Transverse colon (tissue), 4 donors: ENCODE results near the gene PHACTR4. TPM values are rescaled to one million over a fixed set of nuclear protein-coding genes. Genes with fewer than 3 reads are reported as not detected.

Source experiments
- DNase-seq: peaks from one replicate; pipeline ENCODE4 v3.0.0-alpha.2; 2019
- H3K27ac ChIP-seq, 4 donors: fragments of 200-600 bp; sonication (generic); 2 replicates each; pipeline ENCODE4 v1.5.1; 2016 to 2018; ENCODE audit warnings: inconsistent platforms in 4 of 4
- H3K27me3 ChIP-seq: fragments of 200-600 bp; sonication (generic); 2 replicates; pipeline ENCODE4 v1.5.1; 2017; ENCODE audit warnings: inconsistent platforms
- H3K36me3 ChIP-seq, 4 donors: fragments of 200-600 bp; sonication (generic); 2 replicates each; pipeline ENCODE4 v1.5.1; 2017 to 2019; ENCODE audit warnings: inconsistent platforms in 4 of 4
- H3K4me1 ChIP-seq, 4 donors: fragments of 200-600 bp; sonication (generic); 2 replicates each; pipeline ENCODE4 v1.5.1; 2017 to 2020; ENCODE audit warnings: inconsistent platforms in 4 of 4
- H3K4me3 ChIP-seq, 4 donors: fragments of 200-600 bp; sonication (generic); 1 replicate in 1 of 4; 2 replicates in 3 of 4; pipeline versions ENCODE4 v1.5.1 to v1.6.1; 2017 to 2019; ENCODE audit warnings: inconsistent platforms in 4 of 4
- H3K9me3 ChIP-seq, 2 donors: fragments of 200-600 bp; sonication (generic); 2 replicates each; pipeline ENCODE4 v1.5.1; 2017 to 2019; ENCODE audit warnings: inconsistent platforms in 2 of 2
- EP300 ChIP-seq: sonication (generic); formaldehyde crosslinking; IDR thresholded peaks from one replicate; pipeline ENCODE4 v1.6.1; 2017; ENCODE audit warnings: antibody characterized with exemption, low read depth
- POLR2A ChIP-seq: fragments of 450-650 bp; IDR thresholded peaks from one replicate; pipeline ENCODE4 v1.6.1; 2016; ENCODE audit warnings: antibody characterized with exemption, mild to moderate bottlenecking, moderate library complexity
- POLR2AphosphoS5 ChIP-seq, 3 donors: sonication (generic); formaldehyde crosslinking; IDR thresholded peaks; one replicate each; pipeline ENCODE4 v1.6.1; 2016; ENCODE audit warnings: antibody characterized with exemption in 3 of 3
- WGBS, 2 donors: methylation state at CpG; one replicate each; pipeline ENCODE4 v1.1.5; 2018; ENCODE audit warnings: low coverage in 1 of 2; 5-methylcytosine and 5-hydroxymethylcytosine counted together
- in situ Hi-C, 4 donors: fragments of 200-750 bp; cut with MboI; loops; one replicate each; pipeline versions ENCODE4 v1.15.0 to v1.15.1; 2017; ENCODE audit warnings: low sequenced_read_pairs in 3 of 4, low pct_ligation_motif_present in 1 of 4, low pct_unique_long_range_greater_than_20kb in 1 of 4
- intact Hi-C: fragments of 100-400 bp; cut with DNase I; formaldehyde crosslinking; loops from one replicate; pipeline ENCODE4 v1.15.1; 2023; ENCODE audit warnings: low total_unique reads
- total RNA-seq, 4 donors: library from RNA; depleted of rRNA; stranded (reverse); fragments of >200 nt; gene quantifications; one replicate each; pipeline ENCODE4 v1.1.0, GENCODE V29; 2016
- TF ChIP-seq, protein P1 (sequence below), 5 experiments: fragments of 200-600 bp in 3 of 5; fragments of 450-650 bp in 2 of 5; sonication (generic) in 3 of 5; IDR thresholded peaks; 1 replicate in 2 of 5; 2 replicates in 3 of 5; pipeline ENCODE4 v1.5.1; 2016 to 2017; ENCODE audit warnings: antibody characterized with exemption in 5 of 5, inconsistent platforms in 3 of 5, mild to moderate bottlenecking in 2 of 5, moderate library complexity in 1 of 5

The PHACTR4 gene
- total RNA-seq, 4 donors from 2014 or later: 31.4 to 51.1 (median 41.6) TPM

DNA sequence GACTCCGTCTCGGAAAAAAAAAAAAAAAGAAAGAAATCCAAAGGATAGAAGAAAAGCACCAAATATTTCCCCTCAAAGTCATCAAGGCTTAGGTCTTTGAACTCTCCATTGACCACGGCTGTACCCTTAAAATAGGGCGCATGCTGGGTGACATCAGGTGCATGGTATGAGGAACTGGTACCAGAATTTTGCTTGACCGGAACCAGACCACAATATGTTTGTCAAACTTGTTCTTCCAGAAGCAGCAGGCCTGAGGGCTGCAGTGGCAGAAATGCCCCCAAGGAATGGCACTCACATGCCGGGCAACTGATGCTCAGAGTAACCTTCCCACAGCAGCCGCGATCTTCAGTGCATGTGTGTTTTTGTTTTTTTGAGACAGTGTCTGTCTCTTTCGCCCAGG lies 157.3 kb downstream of the PHACTR4 start:
- intact Hi-C loops: no loop called here
- no peak for DNase-seq
- Histone ChIP-seq H3K36me3 (no peaks in the 10 kb centered on the region), H3K4me3 (no peak overlapping the region), H3K27me3 (no peaks in the 10 kb centered on the region), H3K27ac (no peak overlapping the region), H3K4me1 (no peaks in the 10 kb centered on the region), H3K9me3 (no peaks in the 10 kb centered on the region)
- in situ Hi-C loops: no loop called here
- TF ChIP-seq EP300: no peak
- no peak for TF ChIP-seq POLR2A
- TF ChIP-seq, protein P1, sequence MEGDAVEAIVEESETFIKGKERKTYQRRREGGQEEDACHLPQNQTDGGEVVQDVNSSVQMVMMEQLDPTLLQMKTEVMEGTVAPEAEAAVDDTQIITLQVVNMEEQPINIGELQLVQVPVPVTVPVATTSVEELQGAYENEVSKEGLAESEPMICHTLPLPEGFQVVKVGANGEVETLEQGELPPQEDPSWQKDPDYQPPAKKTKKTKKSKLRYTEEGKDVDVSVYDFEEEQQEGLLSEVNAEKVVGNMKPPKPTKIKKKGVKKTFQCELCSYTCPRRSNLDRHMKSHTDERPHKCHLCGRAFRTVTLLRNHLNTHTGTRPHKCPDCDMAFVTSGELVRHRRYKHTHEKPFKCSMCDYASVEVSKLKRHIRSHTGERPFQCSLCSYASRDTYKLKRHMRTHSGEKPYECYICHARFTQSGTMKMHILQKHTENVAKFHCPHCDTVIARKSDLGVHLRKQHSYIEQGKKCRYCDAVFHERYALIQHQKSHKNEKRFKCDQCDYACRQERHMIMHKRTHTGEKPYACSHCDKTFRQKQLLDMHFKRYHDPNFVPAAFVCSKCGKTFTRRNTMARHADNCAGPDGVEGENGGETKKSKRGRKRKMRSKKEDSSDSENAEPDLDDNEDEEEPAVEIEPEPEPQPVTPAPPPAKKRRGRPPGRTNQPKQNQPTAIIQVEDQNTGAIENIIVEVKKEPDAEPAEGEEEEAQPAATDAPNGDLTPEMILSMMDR (IDR thresholded peaks at IDR 0.05): no peak
- no peak for TF ChIP-seq POLR2AphosphoS5 (IDR thresholded peaks at IDR 0.05)
- WGBS, 2 donors: 93 to 95% methylated on average over 4 to 9 of the region's 9 CpGs

DNA sequence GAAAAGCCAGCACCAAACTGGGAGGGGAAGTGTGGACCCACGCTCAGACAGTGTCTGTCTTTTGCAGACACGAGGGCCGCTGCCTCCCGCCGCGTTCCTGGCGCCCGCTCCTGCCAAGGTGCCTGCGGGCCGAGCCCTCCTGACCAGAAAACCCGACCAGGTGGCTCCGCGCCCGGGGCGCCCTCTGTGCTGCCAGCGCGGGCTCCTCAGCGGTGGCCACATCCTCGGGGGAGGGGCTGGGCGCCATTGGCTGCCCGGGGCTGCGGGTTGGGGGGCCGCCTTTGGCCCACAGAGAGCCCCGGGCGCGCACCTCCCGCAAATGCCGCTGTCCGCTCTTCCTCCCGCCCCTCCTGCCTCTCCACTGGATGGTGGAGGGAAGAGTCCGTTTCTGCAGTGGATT lies 160.9 kb downstream of the PHACTR4 start:
- H3K9me3 ChIP-seq: no peaks in the 10 kb centered on the region
- H3K36me3 ChIP-seq: no peaks in the 10 kb centered on the region
- TF ChIP-seq POLR2A: no peak
- TF ChIP-seq, protein P1 (IDR thresholded peaks at IDR 0.05): no peak
- no peak for TF ChIP-seq EP300
- H3K4me3 ChIP-seq: no peak overlapping the region
- no peak overlapping the region for H3K27ac ChIP-seq
- no peaks in the 10 kb centered on the region for H3K27me3 ChIP-seq
- H3K4me1 ChIP-seq: no peaks in the 10 kb centered on the region
- intact Hi-C loops (no loop called here), in situ Hi-C loops (no loop called here)
- no peak for DNase-seq
- 98% methylated on average over 23 of the region's 31 CpGs; no CpG with 5 or more reads in 1 of the 2 donors for WGBS, 2 donors

DNA sequence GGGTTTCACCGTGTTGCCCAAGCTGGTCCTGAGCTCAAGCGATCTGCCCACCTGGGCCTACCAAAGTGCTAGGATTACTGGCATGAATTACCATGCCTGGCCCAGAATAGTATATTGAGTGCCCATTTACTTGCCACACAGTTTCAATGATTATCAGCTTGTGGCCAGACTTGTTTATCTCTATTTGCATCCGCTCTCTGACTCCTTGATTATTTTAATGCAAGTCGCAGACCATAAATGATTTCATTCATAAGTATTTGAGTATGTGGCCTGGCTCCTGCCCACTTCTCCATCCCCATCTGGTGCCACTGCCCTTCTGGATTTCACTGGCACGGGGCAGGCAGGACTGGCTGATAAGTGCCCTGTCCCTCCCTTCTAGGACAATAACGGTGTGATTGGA lies 165.1 kb downstream of the PHACTR4 start:
- WGBS, 2 donors: 96 to 100% methylated on average over 2 to 6 of the region's 6 CpGs
- no peak overlapping the region for H3K27ac ChIP-seq
- TF ChIP-seq, protein P1 (IDR thresholded peaks at IDR 0.05): no peak
- TF ChIP-seq EP300: no peak
- TF ChIP-seq POLR2A: no peak
- TF ChIP-seq POLR2AphosphoS5 (IDR thresholded peaks at IDR 0.05): no peak
- H3K36me3 ChIP-seq: no peaks in the 10 kb centered on the region
- H3K4me1 ChIP-seq: peaks cover 0 to 9% (median 2%) of the 10 kb centered on the region in 4 donors
- in situ Hi-C loops: no loop called here
- H3K27me3 ChIP-seq: no peaks in the 10 kb centered on the region
- intact Hi-C loops: no loop called here
- no peak overlapping the region for H3K4me3 ChIP-seq
- no peak for DNase-seq
- H3K9me3 ChIP-seq: no peaks in the 10 kb centered on the region

DNA sequence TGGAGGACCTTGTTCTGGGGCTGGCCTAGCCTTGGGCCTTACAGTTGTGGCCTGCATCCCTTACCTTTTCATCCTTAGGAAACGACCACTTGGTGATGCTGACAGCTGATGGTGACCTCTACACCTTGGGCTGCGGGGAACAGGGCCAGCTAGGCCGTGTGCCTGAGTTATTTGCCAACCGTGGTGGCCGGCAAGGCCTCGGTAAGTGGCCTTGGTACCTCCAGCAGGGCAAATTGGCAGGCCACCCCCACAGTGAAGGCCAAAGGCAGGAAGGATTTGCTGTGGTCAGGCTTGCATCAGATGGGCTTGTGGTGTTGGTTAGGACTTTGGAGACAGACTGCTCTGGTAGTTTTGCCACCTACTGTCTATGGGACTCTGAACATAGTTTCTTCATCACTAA lies 165.6 kb downstream of the PHACTR4 start:
- Histone ChIP-seq H3K27me3 (no peaks in the 10 kb centered on the region), H3K4me1 (peaks cover 0 to 9% (median 2%) of the 10 kb centered on the region in 4 donors), H3K9me3 (no peaks in the 10 kb centered on the region), H3K27ac (no peak overlapping the region), H3K4me3 (no peak overlapping the region), H3K36me3 (no peaks in the 10 kb centered on the region)
- TF ChIP-seq EP300: no peak
- TF ChIP-seq, protein P1 (IDR thresholded peaks at IDR 0.05): no peak
- TF ChIP-seq POLR2AphosphoS5 (IDR thresholded peaks at IDR 0.05): no peak
- TF ChIP-seq POLR2A: no peak
- DNase-seq: no peak
- in situ Hi-C loops (no loop called here), intact Hi-C loops (no loop called here)
- 84% methylated on average over 6 of the region's 6 CpGs; no CpG with 5 or more reads in 1 of the 2 donors for WGBS, 2 donors
